Activated T-cell treated with anti-CD3 and anti-CD28 coated beads, Interleukin-2, amount 50 U/mL, for 72 hours (primary cell): ENCODE results near the gene NCOA7. TPM values are rescaled to one million over a fixed set of nuclear protein-coding genes. Genes with fewer than 3 reads are reported as not detected.

Experiments used
- ATAC-seq, 2 donors: fragments of 150-1000 bp; cut with Tn5 transposase; replicated peaks in 1 of 2; 2 replicates each; pipeline ENCODE4 v1.10.0; 2021; ENCODE audit warnings: moderate library complexity in 2 of 2, mild to moderate bottlenecking in 1 of 2
- DNase-seq, 2 donors: peaks; one replicate each; pipeline ENCODE4 v3.0.0; 2021 to 2022; ENCODE audit warnings: mixed read lengths in 1 of 2
- H3K27ac Mint-ChIP-seq: one replicate; pipeline ENCODE4 v1.8.0; 2022; ENCODE audit warnings: mild to moderate bottlenecking, moderate library complexity, mixed read lengths
- H3K27me3 Mint-ChIP-seq: one replicate; pipeline ENCODE4 v1.8.0; 2022; ENCODE audit warnings: low read depth, mixed read lengths
- H3K36me3 Mint-ChIP-seq, 2 donors: one replicate each; pipeline ENCODE4 v1.8.0; 2022; ENCODE audit warnings: mixed read lengths in 2 of 2, mild to moderate bottlenecking in 1 of 2; ENCODE audit not compliant: insufficient read depth in 2 of 2
- H3K4me1 Mint-ChIP-seq: one replicate; pipeline ENCODE4 v1.8.0; 2022; ENCODE audit warnings: low read depth, mixed read lengths
- H3K4me3 Mint-ChIP-seq, 2 donors: one replicate each; pipeline ENCODE4 v1.8.0; 2022; ENCODE audit warnings: mild to moderate bottlenecking in 2 of 2, mixed read lengths in 2 of 2, moderate library complexity in 2 of 2
- H3K9me3 Mint-ChIP-seq, 2 donors: one replicate each; pipeline ENCODE4 v1.8.0; 2022; ENCODE audit warnings: mixed read lengths in 2 of 2
- total RNA-seq, 2 donors: library from RNA; stranded (reverse); gene quantifications; one replicate each; pipeline ENCODE4 v1.2.3, GENCODE V29; 2022

NCOA7 gene
- total RNA-seq, 2 donors from 2014 or later, result 59.6 to 69.1 TPM

- Mint-ChIP-seq H3K27me3 (no peaks in the 10 kb centered on the region), H3K9me3 (peaks cover 3 to 7% of the 10 kb centered on the region in 2 donors), H3K27ac (no peak overlapping the region), H3K4me1 (peaks cover 11% of the 10 kb centered on the region), H3K4me3 (no peak overlapping the region), H3K36me3 (peaks cover 10 to 14% of the 10 kb centered on the region in 2 donors)
- ATAC-seq, result no peak
- no peak for DNase-seq
Measured at GRCh38 chr6:125852587-125852986, 61.8 kb downstream of the NCOA7 start.

GRCh38 chr6:125853168-125853567, 62.4 kb downstream of the NCOA7 start:
- Mint-ChIP-seq H3K4me1 (peaks cover 11% of the 10 kb centered on the region), H3K4me3 (no peak overlapping the region), H3K27ac (no peak overlapping the region), H3K27me3 (no peaks in the 10 kb centered on the region), H3K9me3 (peaks cover 3 to 5% of the 10 kb centered on the region in 2 donors), H3K36me3 (peaks cover 8 to 11% of the 10 kb centered on the region in 2 donors)
- DNase-seq, result no peak
- no peak for ATAC-seq

- Mint-ChIP-seq H3K27ac (no peak overlapping the region), H3K36me3 (peaks cover 8 to 11% of the 10 kb centered on the region in 2 donors), H3K4me3 (no peak overlapping the region), H3K27me3 (no peaks in the 10 kb centered on the region), H3K9me3 (peaks cover 3 to 5% of the 10 kb centered on the region in 2 donors), H3K4me1 (peaks cover 11% of the 10 kb centered on the region)
- no peak for DNase-seq
- ATAC-seq, result no peak
Measured at GRCh38 chr6:125853756-125854155, 63.0 kb downstream of the NCOA7 start.

- Mint-ChIP-seq H3K36me3 (peaks cover 8 to 11% of the 10 kb centered on the region in 2 donors), H3K4me1 (peaks cover 11% of the 10 kb centered on the region), H3K27me3 (no peaks in the 10 kb centered on the region), H3K9me3 (peaks cover 3 to 5% of the 10 kb centered on the region in 2 donors), H3K27ac (peak overlapping the region; percentile 0), H3K4me3 (no peak overlapping the region)
- ATAC-seq (no peak), DNase-seq (no peak)
Measured at GRCh38 chr6:125854355-125854754, 63.6 kb downstream of the NCOA7 start.

GRCh38 chr6:125855783-125856182, 65.0 kb downstream of the NCOA7 start:
- Mint-ChIP-seq H3K27ac (peak overlapping the region; percentile 67), H3K4me1 (peaks cover 11% of the 10 kb centered on the region), H3K36me3 (peaks cover 8 to 10% of the 10 kb centered on the region in 2 donors), H3K4me3 (peak overlapping the region in 1 of 2 donors; percentile 20), H3K27me3 (no peaks in the 10 kb centered on the region), H3K9me3 (peaks cover 3 to 5% of the 10 kb centered on the region in 2 donors)
- no peak for DNase-seq
- peak in 1 of 2 donors; percentile 77 for ATAC-seq

GRCh38 chr6:125857846-125858245, 67.1 kb downstream of the NCOA7 start:
- H3K4me1 Mint-ChIP-seq, result peaks cover 15% of the 10 kb centered on the region
- no peak overlapping the region for H3K4me3 Mint-ChIP-seq
- no peak overlapping the region for H3K27ac Mint-ChIP-seq
- H3K36me3 Mint-ChIP-seq, result peaks cover 5 to 7% of the 10 kb centered on the region in 2 donors
- H3K27me3 Mint-ChIP-seq, result no peaks in the 10 kb centered on the region
- H3K9me3 Mint-ChIP-seq, result peaks cover under 1 to 1% of the 10 kb centered on the region in 2 donors
- DNase-seq, result no peak
- no peak for ATAC-seq

- Mint-ChIP-seq H3K27ac (peak overlapping the region; percentile 14), H3K36me3 (peaks cover 2 to 5% of the 10 kb centered on the region in 2 donors), H3K4me3 (no peak overlapping the region), H3K9me3 (no peaks in the 10 kb centered on the region), H3K4me1 (peaks cover 10% of the 10 kb centered on the region), H3K27me3 (no peaks in the 10 kb centered on the region)
- ATAC-seq (peak; percentile 61 to 62), DNase-seq (peak; percentile 17 to 23)
Measured at GRCh38 chr6:125858427-125859320, 67.9 kb downstream of the NCOA7 start.

- no peak for ATAC-seq
- no peak for DNase-seq
- Mint-ChIP-seq H3K4me1 (peaks cover 9% of the 10 kb centered on the region), H3K36me3 (peaks cover 2 to 3% of the 10 kb centered on the region in 2 donors), H3K27ac (no peak overlapping the region), H3K9me3 (no peaks in the 10 kb centered on the region), H3K4me3 (no peak overlapping the region), H3K27me3 (no peaks in the 10 kb centered on the region)
Measured at GRCh38 chr6:125859727-125860126, 69.0 kb downstream of the NCOA7 start.

- no peak for ATAC-seq
- Mint-ChIP-seq H3K9me3 (no peaks in the 10 kb centered on the region), H3K4me1 (peaks cover 6% of the 10 kb centered on the region), H3K4me3 (no peak overlapping the region), H3K36me3 (no peaks in the 10 kb centered on the region), H3K27ac (no peak overlapping the region), H3K27me3 (no peaks in the 10 kb centered on the region)
- no peak for DNase-seq
Measured at GRCh38 chr6:125863023-125863422, 72.3 kb downstream of the NCOA7 start.

GRCh38 chr6:125865015-125865414, 74.3 kb downstream of the NCOA7 start:
- Mint-ChIP-seq H3K27me3 (no peaks in the 10 kb centered on the region), H3K4me1 (peaks cover 6% of the 10 kb centered on the region), H3K27ac (no peak overlapping the region), H3K36me3 (no peaks in the 10 kb centered on the region), H3K9me3 (no peaks in the 10 kb centered on the region), H3K4me3 (no peak overlapping the region)
- ATAC-seq (no peak), DNase-seq (no peak)

GRCh38 chr6:125866433-125866832, 75.7 kb downstream of the NCOA7 start:
- Mint-ChIP-seq H3K36me3 (no peaks in the 10 kb centered on the region), H3K27me3 (no peaks in the 10 kb centered on the region), H3K4me1 (peaks cover under 1% of the 10 kb centered on the region), H3K4me3 (no peak overlapping the region), H3K9me3 (no peaks in the 10 kb centered on the region), H3K27ac (no peak overlapping the region)
- ATAC-seq (no peak), DNase-seq (no peak)

GRCh38 chr6:125867483-125867942, 76.8 kb downstream of the NCOA7 start:
- Mint-ChIP-seq H3K4me1 (no peaks in the 10 kb centered on the region), H3K4me3 (no peak overlapping the region), H3K36me3 (no peaks in the 10 kb centered on the region), H3K9me3 (no peaks in the 10 kb centered on the region), H3K27ac (no peak overlapping the region), H3K27me3 (no peaks in the 10 kb centered on the region)
- DNase-seq, result no peak
- no peak for ATAC-seq

GRCh38 chr6:125868252-125868651, 77.5 kb downstream of the NCOA7 start:
- H3K27ac Mint-ChIP-seq, result no peak overlapping the region
- no peaks in the 10 kb centered on the region for H3K36me3 Mint-ChIP-seq
- DNase-seq (no peak), ATAC-seq (no peak)
- no peaks in the 10 kb centered on the region for H3K4me1 Mint-ChIP-seq
- H3K9me3 Mint-ChIP-seq, result no peaks in the 10 kb centered on the region
- no peaks in the 10 kb centered on the region for H3K27me3 Mint-ChIP-seq
- no peak overlapping the region for H3K4me3 Mint-ChIP-seq
